Choroid plexus epithelial cell (primary cell): Measurements from ENCODE around the gene LANCL2.
A peak's percentile ranks its signal among the peaks of the same experiment; 100 is the strongest.
"Not testable (repeated sequence)": the region's sequence is repeated elsewhere in the genome, so short reads cannot be mapped to it uniquely, and the experiment has no call there.

Source experiments
- DNase-seq: peaks from one replicate; pipeline ENCODE4 v3.0.0-alpha.2; 2010; ENCODE audit warnings: low read depth
- H3K4me3 ChIP-seq: 2 replicates; pipeline ENCODE4 v1.5.1; 2011; ENCODE audit warnings: low read depth, mild to moderate bottlenecking, control low read depth, low read length, moderate library complexity
- TF ChIP-seq, protein P1 (sequence below): conservative IDR thresholded peaks from 2 replicates; pipeline ENCODE4 v1.5.1; 2011; ENCODE audit warnings: low read depth, mild to moderate bottlenecking, control low read depth, inconsistent platforms, low read length, moderate library complexity

The LANCL2 gene

DNA sequence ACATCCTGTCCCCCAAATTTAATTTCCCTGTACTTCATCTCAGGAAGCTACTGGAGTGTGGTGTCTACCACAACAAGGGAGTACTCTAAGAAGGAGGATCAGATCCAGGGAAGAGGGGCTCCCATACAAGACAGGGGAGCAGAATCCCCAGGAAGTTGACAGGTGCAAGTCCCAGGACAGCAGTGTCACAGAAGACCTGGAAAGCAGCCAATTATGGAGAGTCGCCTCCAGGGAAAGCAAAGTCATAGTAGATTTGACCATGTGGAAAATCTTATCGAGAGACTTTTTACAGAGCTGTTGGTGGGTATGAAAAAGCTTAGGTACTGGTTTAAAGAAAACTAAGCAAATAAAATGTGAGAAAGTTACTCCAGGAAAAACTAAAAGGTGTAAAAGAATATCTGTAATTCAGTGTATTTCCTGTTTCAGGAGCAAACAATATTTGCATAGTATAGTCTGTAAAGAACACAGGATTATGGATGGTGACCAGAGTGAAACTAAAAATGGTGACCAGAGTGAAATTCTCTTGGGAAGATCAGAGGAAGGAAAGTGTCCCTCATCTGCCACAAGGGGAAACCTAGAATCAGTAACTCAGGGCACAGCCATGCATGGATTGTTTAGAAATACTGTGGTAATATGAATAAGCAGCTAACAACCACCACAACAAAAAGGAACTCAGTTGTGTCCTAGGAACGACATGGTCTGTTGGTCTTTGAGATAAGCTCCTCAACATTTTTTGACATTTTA, 44.5 kb downstream of the LANCL2 start:
- no peak for DNase-seq
- H3K4me3 ChIP-seq: no peak overlapping the region
- TF ChIP-seq, protein P1, sequence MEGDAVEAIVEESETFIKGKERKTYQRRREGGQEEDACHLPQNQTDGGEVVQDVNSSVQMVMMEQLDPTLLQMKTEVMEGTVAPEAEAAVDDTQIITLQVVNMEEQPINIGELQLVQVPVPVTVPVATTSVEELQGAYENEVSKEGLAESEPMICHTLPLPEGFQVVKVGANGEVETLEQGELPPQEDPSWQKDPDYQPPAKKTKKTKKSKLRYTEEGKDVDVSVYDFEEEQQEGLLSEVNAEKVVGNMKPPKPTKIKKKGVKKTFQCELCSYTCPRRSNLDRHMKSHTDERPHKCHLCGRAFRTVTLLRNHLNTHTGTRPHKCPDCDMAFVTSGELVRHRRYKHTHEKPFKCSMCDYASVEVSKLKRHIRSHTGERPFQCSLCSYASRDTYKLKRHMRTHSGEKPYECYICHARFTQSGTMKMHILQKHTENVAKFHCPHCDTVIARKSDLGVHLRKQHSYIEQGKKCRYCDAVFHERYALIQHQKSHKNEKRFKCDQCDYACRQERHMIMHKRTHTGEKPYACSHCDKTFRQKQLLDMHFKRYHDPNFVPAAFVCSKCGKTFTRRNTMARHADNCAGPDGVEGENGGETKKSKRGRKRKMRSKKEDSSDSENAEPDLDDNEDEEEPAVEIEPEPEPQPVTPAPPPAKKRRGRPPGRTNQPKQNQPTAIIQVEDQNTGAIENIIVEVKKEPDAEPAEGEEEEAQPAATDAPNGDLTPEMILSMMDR: peak; percentile 18

DNA sequence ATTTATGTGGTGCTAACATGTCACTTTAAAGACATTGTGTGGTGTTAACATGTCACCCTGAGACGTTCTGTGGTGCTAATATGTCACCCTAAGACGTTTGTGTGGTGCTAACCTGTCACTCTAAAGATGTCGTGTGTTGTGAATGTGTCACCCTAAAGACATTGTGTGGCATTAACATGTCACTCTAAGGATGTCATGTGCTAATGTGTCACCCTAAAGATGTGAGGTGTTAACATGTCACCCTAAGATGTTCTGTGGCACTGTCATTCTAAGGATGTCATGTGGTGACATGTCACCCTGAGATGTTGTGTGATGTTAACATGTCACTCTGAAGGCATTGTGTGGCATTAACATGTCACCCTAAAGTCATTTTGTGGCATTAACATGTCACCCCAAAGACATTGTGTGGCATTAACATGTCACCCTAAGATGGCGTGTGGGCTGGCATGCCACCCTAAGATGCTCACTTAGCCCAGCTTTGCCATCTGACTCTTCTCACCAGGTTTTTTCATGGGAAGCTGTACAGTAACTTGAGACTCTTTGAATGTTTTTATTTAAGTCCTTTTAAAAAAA, 45.6 kb downstream of the LANCL2 start:
- DNase-seq: no peak
- TF ChIP-seq, protein P1: no peak
- H3K4me3 ChIP-seq: no peak overlapping the region

DNA sequence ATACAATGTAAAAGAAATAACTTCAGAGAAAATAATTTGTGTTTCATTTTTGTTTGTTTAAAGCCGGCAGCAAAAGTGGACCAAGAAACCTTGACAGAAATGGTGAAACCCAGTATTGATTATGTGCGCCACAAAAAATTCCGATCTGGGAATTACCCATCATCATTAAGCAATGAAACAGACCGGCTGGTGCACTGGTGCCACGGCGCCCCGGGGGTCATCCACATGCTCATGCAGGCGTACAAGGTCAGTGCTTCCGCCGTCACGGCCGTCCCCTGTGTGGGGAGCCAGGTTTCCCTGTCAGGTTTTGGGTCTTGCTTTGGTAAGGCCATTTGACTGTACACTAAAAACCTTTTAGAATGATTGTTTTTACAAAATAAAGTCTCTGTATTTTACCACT, 46.7 kb downstream of the LANCL2 start:
- no peak for DNase-seq
- TF ChIP-seq, protein P1: no peak
- H3K4me3 ChIP-seq: no peak overlapping the region

DNA sequence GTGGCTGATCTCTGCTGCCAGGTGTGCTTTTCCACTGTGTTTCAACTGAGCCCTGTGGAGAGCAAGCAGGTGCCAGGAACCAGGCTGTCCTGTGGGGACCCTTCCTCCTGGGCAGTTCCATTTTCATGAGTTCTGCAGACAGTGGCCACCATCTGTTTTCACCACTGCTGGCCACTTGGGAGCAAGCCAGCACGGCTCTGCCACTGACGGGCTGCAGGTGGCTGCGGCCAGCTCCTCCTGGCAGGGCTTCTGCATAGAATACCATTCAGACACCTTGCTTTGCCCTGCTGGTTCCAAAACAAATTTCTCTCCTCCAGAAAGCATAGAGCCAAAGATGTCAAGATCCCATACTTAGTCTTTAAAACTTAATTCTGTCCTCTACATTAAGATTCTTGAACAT, 48.3 kb downstream of the LANCL2 start:
- TF ChIP-seq, protein P1: no peak
- DNase-seq: no peak
- H3K4me3 ChIP-seq: no peak overlapping the region

DNA sequence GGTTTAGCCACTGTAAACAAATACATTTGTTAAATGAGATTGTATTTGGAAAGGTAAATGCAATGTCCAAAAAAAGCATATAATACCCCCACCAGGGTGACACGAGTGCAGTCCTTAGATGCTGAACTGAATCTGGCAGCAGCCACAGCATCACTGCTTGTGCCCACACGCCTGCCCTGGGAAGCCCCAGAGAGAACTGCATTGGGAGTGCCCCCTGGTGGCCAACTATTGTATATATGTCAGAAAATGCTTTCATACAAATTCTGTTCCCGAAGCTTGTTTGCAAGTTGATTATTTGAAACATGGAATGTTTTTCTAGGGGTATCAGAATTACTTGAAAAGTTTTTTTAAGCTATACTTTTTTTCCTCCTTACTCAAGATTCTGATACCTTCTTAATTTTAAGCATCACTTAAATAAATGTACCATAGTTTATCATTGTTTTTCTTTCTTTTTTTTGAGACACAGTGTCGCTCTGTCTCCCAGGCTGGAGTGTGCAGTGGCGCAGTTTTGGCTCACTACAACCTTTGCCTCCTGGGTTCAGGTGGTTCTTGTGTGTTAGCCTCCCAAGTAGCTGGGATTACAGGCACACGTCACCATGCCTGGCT, 50.1 kb downstream of the LANCL2 start:
- peak; percentile 78 for DNase-seq
- no peak overlapping the region for H3K4me3 ChIP-seq
- TF ChIP-seq, protein P1: peak; percentile 83

DNA sequence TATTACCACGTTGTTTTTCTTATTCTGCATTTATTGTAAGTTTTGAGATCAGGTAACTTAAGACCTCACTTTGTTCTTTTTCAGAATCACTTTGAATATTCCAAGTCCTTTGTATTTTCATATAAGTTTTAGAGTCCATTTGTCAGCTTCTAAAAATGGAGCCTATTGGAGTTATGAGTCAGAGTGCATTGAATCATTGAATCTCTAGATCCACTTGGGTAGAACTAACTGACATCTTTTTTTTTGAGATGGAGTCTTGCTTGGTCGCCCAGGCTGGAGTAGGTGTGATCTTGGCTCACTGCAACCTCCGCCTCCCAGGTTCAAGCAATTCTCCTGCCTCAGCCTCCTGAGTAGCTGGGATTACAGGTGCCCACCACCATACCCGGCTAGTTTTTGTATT, 52.3 kb downstream of the LANCL2 start:
- DNase-seq: not testable (repeated sequence)

DNA sequence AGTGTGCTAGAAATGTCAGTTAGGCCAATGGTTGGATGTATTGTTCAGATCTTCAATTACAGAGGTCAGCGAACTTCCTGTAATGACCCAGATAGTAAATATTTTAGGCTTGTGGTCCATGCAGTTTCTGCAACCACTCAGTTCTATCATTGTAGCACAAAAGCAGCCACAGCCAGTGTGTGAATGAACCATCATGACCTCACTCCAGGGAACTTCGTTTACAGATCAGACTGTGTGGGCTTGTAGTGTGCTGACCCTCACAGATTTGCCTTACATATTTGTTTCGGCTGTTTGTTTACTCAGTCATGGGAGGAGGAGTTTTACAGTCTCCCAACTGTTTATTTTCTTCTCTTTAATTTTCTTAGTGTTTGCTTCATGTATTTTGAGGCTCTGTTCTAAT, 55.4 kb downstream of the LANCL2 start:
- peak; percentile 64 for DNase-seq
- H3K4me3 ChIP-seq: no peak overlapping the region
- TF ChIP-seq, protein P1: no peak

More for the DNA sequence above, 52.3 kb downstream of the LANCL2 start:
- not testable (repeated sequence) for H3K4me3 ChIP-seq
